GM18951 (cell line): Measurements from ENCODE around the gene ARG1.

Experiments used
- POLR2A ChIP-seq: IDR thresholded peaks from 4 replicates; pipeline ENCODE4 v1.6.1; 2011; ENCODE audit warnings: mild to moderate bottlenecking; ENCODE audit not compliant: insufficient read length, insufficient read depth; ENCODE audit errors: extremely low read depth
- in situ Hi-C: fragments of 300-500 bp; cut with MboI; formaldehyde crosslinking; loops from one replicate; pipeline ENCODE4 v1.12.0; 2022; ENCODE audit warnings: low sequenced_read_pairs, mixed read lengths, inconsistent platforms; ENCODE audit not compliant: unreplicated experiment

Gene ARG1

GRCh38 chr6:131572686-131573415 is at the start of gene ARG1:
Gene ARG1, plus strand, starts transcription at chr6:131573226. Its CDS starts 57 bp downstream, at chr6:131573283.
- in situ Hi-C loops = no loop called here
- TF ChIP-seq POLR2A = no peak

GRCh38 chr6:131523988-131524673 is 48.9 kb upstream of the ARG1 start:
- in situ Hi-C loops = no loop called here
- no peak for TF ChIP-seq POLR2A

GRCh38 chr6:131524695-131525336 is 48.2 kb upstream of the ARG1 start:
- in situ Hi-C loops = loop anchor here (25.0 kb wide), 2 partner anchors 338 to 638 kb away; no protein-coding TSS in a partner anchor
- TF ChIP-seq POLR2A = no peak

- in situ Hi-C loops = loop anchor here (25.0 kb wide), 2 partner anchors 344 to 644 kb away; no protein-coding TSS in a partner anchor
Observed at GRCh38 chr6:131530936-131531335, 42.1 kb upstream of the ARG1 start.

- in situ Hi-C loops = loop anchor here (25.0 kb wide), 2 partner anchors 344 to 644 kb away; no protein-coding TSS in a partner anchor
Observed at GRCh38 chr6:131531681-131532080, 41.3 kb upstream of the ARG1 start.

- in situ Hi-C loops = loop anchor here (25.0 kb wide), 2 partner anchors 345 to 645 kb away; no protein-coding TSS in a partner anchor
- no peak for TF ChIP-seq POLR2A
Observed at GRCh38 chr6:131532580-131533039, 40.4 kb upstream of the ARG1 start.

- in situ Hi-C loops = loop anchor here (25.0 kb wide), 2 partner anchors 351 to 651 kb away; no protein-coding TSS in a partner anchor
Observed at GRCh38 chr6:131538615-131539014, 34.4 kb upstream of the ARG1 start.

- in situ Hi-C loops = loop anchor here (25.0 kb wide), 2 partner anchors 358 to 658 kb away; no protein-coding TSS in a partner anchor
- TF ChIP-seq POLR2A = no peak
Observed at GRCh38 chr6:131545317-131545716, 27.7 kb upstream of the ARG1 start.

- no peak for TF ChIP-seq POLR2A
- in situ Hi-C loops = loop anchor here (25.0 kb wide), 2 partner anchors 360 to 660 kb away; no protein-coding TSS in a partner anchor
Observed at GRCh38 chr6:131547488-131547887, 25.5 kb upstream of the ARG1 start.

GRCh38 chr6:131548441-131548840 is 24.6 kb upstream of the ARG1 start:
- TF ChIP-seq POLR2A = no peak
- in situ Hi-C loops = loop anchor here (25.0 kb wide), 2 partner anchors 361 to 661 kb away; no protein-coding TSS in a partner anchor

GRCh38 chr6:131549811-131550210 is 23.2 kb upstream of the ARG1 start:
- TF ChIP-seq POLR2A = no peak

GRCh38 chr6:131551902-131552301 is 21.1 kb upstream of the ARG1 start:
- in situ Hi-C loops = no loop called here
- TF ChIP-seq POLR2A = no peak

More at GRCh38 chr6:131549811-131550210, 23.2 kb upstream of the ARG1 start:
- in situ Hi-C loops = loop anchor here (25.0 kb wide), 2 partner anchors 363 to 663 kb away; no protein-coding TSS in a partner anchor

- in situ Hi-C loops = no loop called here
- no peak for TF ChIP-seq POLR2A
Observed at GRCh38 chr6:131552572-131552971, 20.5 kb upstream of the ARG1 start.

GRCh38 chr6:131555992-131556391 is 17.0 kb upstream of the ARG1 start:
- in situ Hi-C loops = no loop called here
- TF ChIP-seq POLR2A = no peak
